Gastroesophageal sphincter (tissue), 4 donors: Measurements from ENCODE around the gene ABCC10. TPM values are rescaled to one million over a fixed set of nuclear protein-coding genes. Genes with fewer than 3 reads are reported as not detected.

Source experiments
- ATAC-seq: fragments of 150-250 bp; one replicate; pipeline ENCODE4 v1.9.1; 2016; ENCODE audit warnings: mild to moderate bottlenecking, moderate library complexity
- H3K27ac ChIP-seq, 4 donors: fragments of 200-600 bp; sonication (generic) in 3 of 4; 1 replicate in 3 of 4; 2 replicates in 1 of 4; pipeline ENCODE4 v1.5.1; 2016 to 2019
- H3K27me3 ChIP-seq: fragments of 200-600 bp; sonication (generic); one replicate; pipeline ENCODE4 v1.5.1; 2019
- H3K36me3 ChIP-seq, 2 donors: fragments of 200-600 bp; sonication (generic); one replicate each; pipeline ENCODE4 v1.5.1; 2019; ENCODE audit warnings: control low read depth in 1 of 2
- H3K4me1 ChIP-seq, 3 donors: fragments of 200-600 bp; sonication (generic); 1 replicate in 2 of 3; 2 replicates in 1 of 3; pipeline ENCODE4 v1.5.1; 2016 to 2019; ENCODE audit warnings: control low read depth in 2 of 3
- H3K4me3 ChIP-seq, 2 donors: fragments of 200-600 bp; sonication (generic); one replicate each; pipeline ENCODE4 v1.5.1; 2019; ENCODE audit warnings: mild to moderate bottlenecking in 1 of 2, moderate library complexity in 1 of 2
- H3K9me3 ChIP-seq, 3 donors: fragments of 200-600 bp; sonication (generic); one replicate each; pipeline ENCODE4 v1.5.1; 2017 to 2019; ENCODE audit warnings: control low read depth in 2 of 3
- EP300 ChIP-seq: sonication (generic); formaldehyde crosslinking; IDR thresholded peaks from one replicate; pipeline ENCODE4 v1.6.1; 2017; ENCODE audit warnings: antibody characterized with exemption, mild to moderate bottlenecking
- POLR2A ChIP-seq, 2 donors: fragments of 450-650 bp; IDR thresholded peaks; one replicate each; pipeline ENCODE4 v1.6.1; 2017; ENCODE audit warnings: antibody characterized with exemption in 2 of 2, mild to moderate bottlenecking in 2 of 2, moderate library complexity in 1 of 2
- POLR2AphosphoS5 ChIP-seq: sonication (generic); formaldehyde crosslinking; IDR thresholded peaks from one replicate; pipeline ENCODE4 v1.6.1; 2017; ENCODE audit warnings: antibody characterized with exemption
- WGBS, 2 donors: methylation state at CpG; one replicate each; pipeline ENCODE4 v1.1.5; 2018; ENCODE audit warnings: low coverage in 1 of 2; 5-methylcytosine and 5-hydroxymethylcytosine counted together
- small RNA-seq, 4 donors: library from RNA; depleted of rRNA; stranded (forward); fragments of <200 nt; gene quantifications; one replicate each; pipeline ENCODE3, GENCODE V24; 2016
- total RNA-seq, 4 donors: library from RNA; depleted of rRNA; stranded (reverse); fragments of >200 nt; gene quantifications; one replicate each; pipeline ENCODE4 v1.1.0, GENCODE V29; 2016
- TF ChIP-seq, protein P1 (sequence below), 4 experiments: fragments of 200-600 bp in 2 of 4; fragments of 450-650 bp in 2 of 4; sonication (generic) in 1 of 4; IDR thresholded peaks; one replicate each; pipeline ENCODE4 v1.5.1; 2017 to 2019; ENCODE audit warnings: antibody characterized with exemption in 4 of 4, mild to moderate bottlenecking in 2 of 4, moderate library complexity in 2 of 4

ABCC10 gene
- total RNA-seq, 4 donors from 2014 or later: 7.1 to 19.4 (median 10.2) TPM

- peak; percentile 32 for ATAC-seq
- 45 to 70% methylated on average over 3 to 6 of the region's 12 CpGs for WGBS, 2 donors
- Histone ChIP-seq H3K27ac (peak overlapping the region in 3 of 4 donors; percentile 4 to 23 (median 17)), H3K36me3 (peaks cover 0 to 68% of the 10 kb centered on the region in 2 donors), H3K27me3 (no peaks in the 10 kb centered on the region), H3K9me3 (no peaks in the 10 kb centered on the region), H3K4me1 (peaks cover 0 to 42% (median 15%) of the 10 kb centered on the region in 3 donors), H3K4me3 (no peak overlapping the region)
- TF ChIP-seq EP300 (no peak), POLR2A (IDR thresholded peaks at IDR 0.05) (no peak), POLR2AphosphoS5 (no peak)
- TF ChIP-seq, protein P1, sequence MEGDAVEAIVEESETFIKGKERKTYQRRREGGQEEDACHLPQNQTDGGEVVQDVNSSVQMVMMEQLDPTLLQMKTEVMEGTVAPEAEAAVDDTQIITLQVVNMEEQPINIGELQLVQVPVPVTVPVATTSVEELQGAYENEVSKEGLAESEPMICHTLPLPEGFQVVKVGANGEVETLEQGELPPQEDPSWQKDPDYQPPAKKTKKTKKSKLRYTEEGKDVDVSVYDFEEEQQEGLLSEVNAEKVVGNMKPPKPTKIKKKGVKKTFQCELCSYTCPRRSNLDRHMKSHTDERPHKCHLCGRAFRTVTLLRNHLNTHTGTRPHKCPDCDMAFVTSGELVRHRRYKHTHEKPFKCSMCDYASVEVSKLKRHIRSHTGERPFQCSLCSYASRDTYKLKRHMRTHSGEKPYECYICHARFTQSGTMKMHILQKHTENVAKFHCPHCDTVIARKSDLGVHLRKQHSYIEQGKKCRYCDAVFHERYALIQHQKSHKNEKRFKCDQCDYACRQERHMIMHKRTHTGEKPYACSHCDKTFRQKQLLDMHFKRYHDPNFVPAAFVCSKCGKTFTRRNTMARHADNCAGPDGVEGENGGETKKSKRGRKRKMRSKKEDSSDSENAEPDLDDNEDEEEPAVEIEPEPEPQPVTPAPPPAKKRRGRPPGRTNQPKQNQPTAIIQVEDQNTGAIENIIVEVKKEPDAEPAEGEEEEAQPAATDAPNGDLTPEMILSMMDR (IDR thresholded peaks at IDR 0.05): no peak
These were observed 71.9 kb downstream of the ABCC10 start for GRCh38 chr6:43499028-43499815.

Small RNA genes lying within 50 kb of the gene (small RNA-seq; reads per million reads assigned to genes)
- gene MIR6780B: 0 reads per million in 4 donors
- 0 to 0.09 (median 0) reads per million in 4 donors for gene RNU6-1113P

Other genes starting within 250 kb of the ABCC10 start
- 10 to 100 TPM; 23.2 to 36.6 (median 24.2) TPM for gene CUL9, start 245.3 kb upstream of the ABCC10 start, total RNA-seq
- gene DNPH1, start 198.1 kb upstream of the ABCC10 start, total RNA-seq: 10 to 100 TPM; 66.5 to 95.0 (median 86.6) TPM
- gene TTBK1, start 184.1 kb upstream of the ABCC10 start, total RNA-seq: under 1 TPM in 2 of 4 donors, not detected in 2; 0.08 to 0.20 TPM
- not detected for gene SLC22A7, start 129.3 kb upstream of the ABCC10 start, total RNA-seq
- not detected for gene CRIP3, start 118.7 kb upstream of the ABCC10 start, total RNA-seq
- 10 to 100 TPM; 11.7 to 22.1 (median 18.4) TPM for gene ZNF318, start 57.9 kb upstream of the ABCC10 start, total RNA-seq
- under 1 TPM in 1 of 4 donors, not detected in 3; 0.54 TPM for gene DLK2, start 28.0 kb downstream of the ABCC10 start, total RNA-seq
- 10 to 100 TPM; 20.1 to 36.0 (median 27.8) TPM for gene TJAP1, start 50.0 kb downstream of the ABCC10 start, total RNA-seq
- under 1 TPM in 2 of 4 donors, not detected in 2; 0.16 to 0.31 TPM for gene LRRC73, start 82.8 kb downstream of the ABCC10 start, total RNA-seq
- 100 to 1,000 TPM in 1 of 4 donors, 10 to 100 TPM in 3; 66.4 to 110 (median 82.8) TPM for gene YIPF3, start 89.4 kb downstream of the ABCC10 start, total RNA-seq
- 10 to 100 TPM; 16.9 to 30.4 (median 24.7) TPM for gene POLR1C, start 89.5 kb downstream of the ABCC10 start, total RNA-seq
- 100 to 1,000 TPM in 1 of 4 donors, 10 to 100 TPM in 3; 12.9 to 123 (median 29.8) TPM for gene XPO5, start 148.5 kb downstream of the ABCC10 start, total RNA-seq
- 10 to 100 TPM in 1 of 4 donors, 1 to 10 TPM in 3; 4.8 to 10.6 (median 7.9) TPM for gene POLH, start 148.6 kb downstream of the ABCC10 start, total RNA-seq
- 10 to 100 TPM; 28.8 to 44.5 (median 31.4) TPM for gene GTPBP2, start 201.7 kb downstream of the ABCC10 start, total RNA-seq
- 10 to 100 TPM; 15.6 to 36.6 (median 23.0) TPM for gene MAD2L1BP, start 208.3 kb downstream of the ABCC10 start, total RNA-seq
- gene RSPH9, start 217.5 kb downstream of the ABCC10 start, total RNA-seq: under 1 TPM in 1 of 4 donors, not detected in 3; 0.16 TPM